Ishikawa (cell line): ENCODE data around the gene AFDN.

Source experiments
- CEBPB ChIP-seq: IDR thresholded peaks from 2 replicates; pipeline ENCODE4 v1.6.1; 2012
- EGR1 ChIP-seq: IDR thresholded peaks from 2 replicates; pipeline ENCODE4 v1.6.1; 2012
- FOXM1 ChIP-seq: IDR thresholded peaks from 2 replicates; pipeline ENCODE4 v1.6.1; 2012; ENCODE audit warnings: low read depth, borderline replicate concordance
- NFIC ChIP-seq: IDR thresholded peaks from 2 replicates; pipeline ENCODE4 v1.6.1; 2012
- RAD21 ChIP-seq: IDR thresholded peaks from 2 replicates; pipeline ENCODE4 v1.6.1; 2012; ENCODE audit warnings: low read depth
- TEAD4 ChIP-seq: IDR thresholded peaks from 2 replicates; pipeline ENCODE4 v1.6.1; 2012
- ZBTB7A ChIP-seq: IDR thresholded peaks from 2 replicates; pipeline ENCODE4 v1.6.1; 2012; ENCODE audit warnings: low read depth
- TF ChIP-seq, protein P1 (sequence below): IDR thresholded peaks from 2 replicates; pipeline ENCODE4 v1.6.1; 2012
- TF ChIP-seq, protein P2 (sequence below): IDR thresholded peaks from 2 replicates; pipeline ENCODE4 v1.6.1; 2012; ENCODE audit warnings: low read depth, mild to moderate bottlenecking

DNA sequence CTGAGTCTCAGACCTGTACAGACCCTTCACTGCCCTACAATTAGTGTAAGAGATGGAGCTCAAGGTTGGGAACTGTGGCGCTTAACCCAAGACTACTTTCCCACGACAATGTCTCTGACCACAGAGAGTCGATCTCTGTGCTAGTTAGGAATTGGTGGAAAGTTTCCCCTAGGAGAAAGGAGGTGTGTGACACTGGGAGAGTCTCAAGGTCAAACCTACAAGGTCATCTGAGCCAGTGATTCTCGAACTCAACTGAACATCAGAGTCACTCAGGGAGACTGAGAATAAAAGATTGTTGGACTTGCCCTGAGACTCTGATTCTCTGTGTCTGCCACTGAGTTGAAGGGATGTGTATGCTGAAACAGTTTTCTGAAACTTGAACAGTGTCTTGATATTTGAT lies 9.7 kb upstream of the AFDN start:
- TF ChIP-seq RAD21 (no peak), NFIC (no peak), TEAD4 (no peak), FOXM1 (no peak), EGR1 (no peak), ZBTB7A (no peak), CEBPB (no peak)
- TF ChIP-seq, protein P1, sequence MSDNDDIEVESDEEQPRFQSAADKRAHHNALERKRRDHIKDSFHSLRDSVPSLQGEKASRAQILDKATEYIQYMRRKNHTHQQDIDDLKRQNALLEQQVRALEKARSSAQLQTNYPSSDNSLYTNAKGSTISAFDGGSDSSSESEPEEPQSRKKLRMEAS: no peak
- TF ChIP-seq, protein P2, sequence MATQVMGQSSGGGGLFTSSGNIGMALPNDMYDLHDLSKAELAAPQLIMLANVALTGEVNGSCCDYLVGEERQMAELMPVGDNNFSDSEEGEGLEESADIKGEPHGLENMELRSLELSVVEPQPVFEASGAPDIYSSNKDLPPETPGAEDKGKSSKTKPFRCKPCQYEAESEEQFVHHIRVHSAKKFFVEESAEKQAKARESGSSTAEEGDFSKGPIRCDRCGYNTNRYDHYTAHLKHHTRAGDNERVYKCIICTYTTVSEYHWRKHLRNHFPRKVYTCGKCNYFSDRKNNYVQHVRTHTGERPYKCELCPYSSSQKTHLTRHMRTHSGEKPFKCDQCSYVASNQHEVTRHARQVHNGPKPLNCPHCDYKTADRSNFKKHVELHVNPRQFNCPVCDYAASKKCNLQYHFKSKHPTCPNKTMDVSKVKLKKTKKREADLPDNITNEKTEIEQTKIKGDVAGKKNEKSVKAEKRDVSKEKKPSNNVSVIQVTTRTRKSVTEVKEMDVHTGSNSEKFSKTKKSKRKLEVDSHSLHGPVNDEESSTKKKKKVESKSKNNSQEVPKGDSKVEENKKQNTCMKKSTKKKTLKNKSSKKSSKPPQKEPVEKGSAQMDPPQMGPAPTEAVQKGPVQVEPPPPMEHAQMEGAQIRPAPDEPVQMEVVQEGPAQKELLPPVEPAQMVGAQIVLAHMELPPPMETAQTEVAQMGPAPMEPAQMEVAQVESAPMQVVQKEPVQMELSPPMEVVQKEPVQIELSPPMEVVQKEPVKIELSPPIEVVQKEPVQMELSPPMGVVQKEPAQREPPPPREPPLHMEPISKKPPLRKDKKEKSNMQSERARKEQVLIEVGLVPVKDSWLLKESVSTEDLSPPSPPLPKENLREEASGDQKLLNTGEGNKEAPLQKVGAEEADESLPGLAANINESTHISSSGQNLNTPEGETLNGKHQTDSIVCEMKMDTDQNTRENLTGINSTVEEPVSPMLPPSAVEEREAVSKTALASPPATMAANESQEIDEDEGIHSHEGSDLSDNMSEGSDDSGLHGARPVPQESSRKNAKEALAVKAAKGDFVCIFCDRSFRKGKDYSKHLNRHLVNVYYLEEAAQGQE: no peak
